Measurements from ENCODE around the gene LRRC30.
"Not testable (repeated sequence)": the region's sequence is repeated elsewhere in the genome, so short reads cannot be mapped to it uniquely, and the experiment has no call there.

LRRC30 gene

GRCh38 chr18:7230626-7231349 lies at the start of gene LRRC30:
TSS of gene LRRC30 (plus strand) at chr18:7231089. CDS start at chr18:7231139, 50 bp downstream.
- no peak for DNase-seq

DNA sequence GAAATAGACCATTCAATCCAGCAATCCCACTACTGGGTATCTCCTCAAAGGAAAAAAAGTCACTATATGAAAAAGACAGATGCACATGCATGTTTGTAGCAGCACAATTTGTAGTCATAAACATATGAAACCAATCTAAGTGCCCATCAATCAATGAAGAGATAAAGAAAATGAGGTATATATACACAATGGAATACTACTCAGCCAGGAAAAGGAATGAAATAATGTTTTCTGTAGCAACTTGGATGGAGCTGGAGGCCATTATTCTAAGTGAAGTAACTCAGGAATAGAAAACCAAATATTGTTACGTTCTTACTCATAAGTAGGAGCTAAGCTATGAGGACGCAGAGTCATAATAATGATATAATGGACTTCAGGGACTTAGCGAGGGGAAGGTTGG lies 45.2 kb upstream of the LRRC30 start:
- no peak for DNase-seq

DNA sequence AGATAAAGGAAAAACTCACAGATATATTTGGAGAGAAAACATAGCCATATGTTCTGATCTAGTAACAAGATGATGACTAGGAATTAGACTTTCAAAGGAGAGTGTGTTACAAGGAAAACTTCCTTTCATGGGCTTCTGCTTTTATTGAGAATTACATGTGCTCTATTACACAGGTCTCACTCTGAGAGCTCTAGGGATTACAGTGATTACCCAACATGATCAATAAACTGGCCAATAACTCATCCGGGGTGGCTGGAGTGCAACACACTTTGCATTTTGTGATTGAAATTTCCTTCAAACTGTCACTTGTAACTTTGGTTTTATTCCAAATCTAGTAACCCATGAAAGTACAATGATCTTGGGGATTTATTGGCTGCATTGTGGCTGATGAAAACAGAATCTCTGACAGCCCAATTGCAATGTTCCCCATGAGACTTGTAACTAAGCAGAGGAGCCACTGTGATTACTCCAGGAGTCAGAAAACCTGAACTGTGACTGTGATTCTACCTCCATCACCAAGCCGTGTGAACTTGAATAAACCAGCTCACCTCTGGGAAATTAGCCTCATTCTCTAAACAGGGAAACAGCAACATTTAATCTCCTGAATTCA lies 40.2 kb upstream of the LRRC30 start:
- no peak for DNase-seq

DNA sequence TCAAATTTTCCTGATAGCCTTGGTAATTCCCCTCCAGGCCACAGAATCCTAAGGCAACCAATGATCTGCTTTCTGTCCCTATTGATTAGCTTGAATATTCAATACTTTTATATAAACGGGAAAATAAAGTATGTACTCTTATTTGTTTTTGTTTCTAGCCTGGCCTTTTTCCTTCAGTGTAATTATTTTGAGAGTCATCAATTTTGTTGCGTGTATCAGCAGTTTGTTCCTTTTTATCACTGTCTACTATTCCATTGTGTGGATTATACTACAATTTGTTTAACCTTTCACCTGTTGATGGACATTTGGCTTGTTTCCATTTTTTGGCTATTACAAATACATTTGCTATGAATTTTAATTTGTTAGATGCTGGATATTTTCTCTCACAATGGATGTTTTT lies 39.2 kb upstream of the LRRC30 start:
- DNase-seq: no peak

- no peak for DNase-seq
Measured at GRCh38 chr18:7195266-7195665, 35.6 kb upstream of the LRRC30 start.

DNA sequence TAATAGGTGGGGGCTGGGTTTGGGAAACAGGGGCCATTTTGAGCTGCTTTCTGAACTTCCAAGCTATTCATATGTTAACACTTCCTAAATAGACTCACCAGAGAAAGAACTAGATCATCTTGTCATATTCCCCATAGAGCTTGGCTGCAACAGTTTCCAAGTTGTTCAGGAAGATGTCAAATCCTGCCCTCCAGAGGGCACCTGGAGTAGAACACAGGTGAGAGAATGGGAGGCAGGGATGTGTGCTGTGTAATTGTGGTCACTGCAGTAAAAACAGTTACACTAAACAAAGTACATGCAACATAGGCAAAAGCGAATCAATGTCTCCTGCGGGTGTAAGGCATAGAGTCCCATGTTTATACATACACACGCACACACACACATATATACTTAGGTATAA lies 34.5 kb upstream of the LRRC30 start:
- DNase-seq: no peak

GRCh38 chr18:7197854-7198253 lies 33.0 kb upstream of the LRRC30 start:
- DNase-seq: no peak

DNA sequence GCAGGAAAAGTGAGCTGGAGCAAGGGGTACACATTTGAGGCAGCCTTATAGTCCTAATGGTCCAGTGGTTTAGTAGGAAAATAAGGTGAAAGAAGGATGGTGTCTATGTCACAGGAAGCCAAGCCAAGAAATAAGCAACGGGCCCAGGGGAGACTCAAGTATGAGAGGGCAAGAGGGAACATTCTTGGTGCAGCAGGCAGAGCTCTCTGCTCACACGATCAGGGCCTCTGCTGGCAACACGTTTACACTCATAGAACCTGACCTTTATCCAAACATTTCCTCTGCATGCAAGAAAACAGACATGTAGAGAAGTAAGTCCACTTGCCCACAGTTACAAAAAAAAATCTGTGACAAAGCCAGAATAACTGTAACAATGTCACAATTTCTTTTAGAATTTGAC lies 32.6 kb upstream of the LRRC30 start:
- DNase-seq: no peak

DNA sequence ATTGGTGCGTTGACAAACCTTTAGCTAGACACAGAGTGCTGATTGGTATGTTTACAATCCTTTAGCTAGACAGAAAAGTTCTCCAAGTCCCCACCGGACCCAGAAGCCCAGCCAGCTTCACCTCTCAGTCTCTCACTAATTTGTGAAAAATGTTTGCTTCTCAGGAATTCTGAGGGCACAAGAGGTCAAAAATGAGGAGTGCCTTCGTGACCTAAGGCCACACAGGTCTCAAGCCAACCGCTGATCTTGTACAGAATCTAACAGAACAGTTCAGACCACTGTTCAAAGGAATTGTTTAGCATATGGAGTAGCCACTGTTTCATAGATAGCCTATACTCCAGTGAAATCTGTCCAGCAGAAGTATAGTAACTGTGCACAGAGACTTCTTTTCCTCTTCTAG lies 29.8 kb upstream of the LRRC30 start:
- no peak for DNase-seq

DNA sequence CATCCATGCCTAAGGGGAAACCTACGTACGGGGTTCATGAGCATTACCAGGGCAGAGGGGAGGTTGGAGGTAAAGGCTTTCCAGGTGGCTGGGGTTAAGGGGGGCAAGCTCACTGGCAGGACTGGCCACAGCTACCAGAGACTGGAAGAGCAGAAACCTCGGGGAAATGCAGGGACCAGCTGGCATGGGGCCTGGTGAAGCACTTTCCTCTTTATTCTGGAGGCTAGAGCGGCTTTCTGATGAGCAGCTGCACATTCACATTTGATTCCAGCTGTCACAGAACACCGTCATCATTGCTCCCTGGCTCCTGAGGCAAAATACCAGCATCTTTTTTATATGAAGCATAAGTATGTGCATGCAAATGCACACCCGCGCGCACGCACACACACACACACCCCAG lies 28.7 kb upstream of the LRRC30 start:
- no peak for DNase-seq

- DNase-seq: not testable (repeated sequence)
Measured at GRCh38 chr18:7203601-7204000, 27.3 kb upstream of the LRRC30 start.

DNA sequence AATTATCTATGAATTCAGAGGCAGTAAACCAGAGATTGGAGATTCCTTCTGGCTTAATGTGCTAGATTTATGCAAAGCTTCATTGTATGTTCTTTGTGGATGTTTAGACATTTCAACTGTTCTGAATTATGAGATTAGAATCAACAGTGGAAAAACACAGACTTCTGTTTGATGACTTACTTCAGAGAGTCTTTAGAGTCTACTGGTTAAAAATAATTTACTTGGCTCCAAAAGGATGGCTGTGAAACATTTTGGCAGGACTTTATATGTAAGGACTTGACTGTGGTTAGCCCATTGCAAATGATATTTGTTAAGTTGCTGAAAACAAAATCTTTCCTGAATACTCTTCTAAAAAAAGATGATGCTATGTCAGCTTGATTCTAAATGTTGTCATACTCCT lies 25.5 kb upstream of the LRRC30 start:
- no peak for DNase-seq

DNA sequence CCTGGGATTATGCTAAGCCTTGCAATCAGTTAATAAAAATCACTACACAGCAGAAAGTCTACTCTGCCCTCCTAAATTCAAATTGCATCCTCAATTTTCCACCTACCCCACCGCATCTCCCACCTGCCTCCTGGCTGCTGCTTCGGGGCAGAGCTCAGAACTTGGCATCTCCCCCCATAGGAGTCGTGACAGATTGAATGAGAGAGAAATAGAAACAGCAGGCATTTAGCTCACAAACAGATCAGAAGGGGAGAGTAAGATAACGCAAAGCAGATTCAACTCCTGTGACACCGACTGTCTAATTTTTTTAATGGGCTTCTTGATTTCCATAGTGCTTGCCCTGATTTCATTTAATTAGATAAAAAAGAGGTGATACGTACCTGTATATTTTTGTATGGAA lies 24.7 kb upstream of the LRRC30 start:
- no peak for DNase-seq

GRCh38 chr18:7207366-7207915 lies 23.4 kb upstream of the LRRC30 start:
- DNase-seq: no peak

DNA sequence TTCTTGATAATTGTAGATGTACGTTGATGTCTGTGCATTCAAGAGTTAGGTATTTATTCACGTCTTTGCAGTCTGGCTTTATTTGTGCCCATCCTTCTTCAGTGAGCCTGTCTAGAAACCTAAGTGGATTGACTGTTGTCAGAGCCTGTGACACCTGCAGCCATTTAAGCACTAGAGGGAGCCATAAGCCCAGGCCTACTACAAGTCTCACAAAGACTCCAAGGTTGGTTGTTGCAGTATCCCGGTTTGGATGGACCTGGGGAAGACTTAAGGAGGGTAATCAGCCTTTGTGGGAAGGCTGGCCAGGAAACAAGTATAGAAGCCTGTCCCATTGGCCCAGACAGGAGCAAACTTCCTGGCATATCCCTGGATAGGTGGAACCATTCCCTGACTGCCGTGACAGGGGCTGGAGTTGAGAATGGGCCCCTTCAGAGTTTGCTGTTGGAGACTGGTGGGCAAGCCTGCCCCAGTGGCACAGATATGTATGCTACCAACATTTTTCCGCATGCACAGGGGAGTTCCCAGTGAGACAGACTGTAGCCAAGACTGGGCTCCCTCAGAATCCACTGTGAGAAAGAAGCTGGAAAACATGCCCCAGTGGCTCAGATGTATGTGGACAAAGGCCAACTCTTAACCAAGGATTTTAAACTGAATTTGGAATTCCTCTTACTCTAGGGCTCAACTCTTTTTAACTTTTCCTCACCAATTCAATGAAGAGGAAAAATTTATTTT lies 9.3 kb upstream of the LRRC30 start:
- peak in 1 of 2 experiments; percentile 46 for DNase-seq

DNA sequence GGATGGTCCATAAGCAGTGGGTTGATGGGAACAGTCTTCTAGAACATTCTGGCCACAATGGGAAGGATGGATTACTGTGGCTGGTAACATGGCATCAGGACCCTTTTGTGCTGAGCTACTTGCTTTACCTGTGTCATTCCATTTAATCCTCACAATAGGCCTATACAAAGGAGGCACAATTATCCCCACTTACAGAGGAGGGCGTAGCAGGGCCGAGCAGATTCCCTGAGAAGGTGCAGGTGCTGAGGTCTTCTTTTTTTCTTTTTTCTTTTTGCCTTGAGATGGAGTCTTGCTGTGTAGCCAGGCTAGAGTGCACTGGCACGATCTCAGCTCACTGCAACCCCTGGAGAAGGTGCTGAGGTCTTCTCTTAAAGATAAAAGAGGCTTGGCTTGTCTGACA lies 6.7 kb upstream of the LRRC30 start:
- no peak for DNase-seq

DNA sequence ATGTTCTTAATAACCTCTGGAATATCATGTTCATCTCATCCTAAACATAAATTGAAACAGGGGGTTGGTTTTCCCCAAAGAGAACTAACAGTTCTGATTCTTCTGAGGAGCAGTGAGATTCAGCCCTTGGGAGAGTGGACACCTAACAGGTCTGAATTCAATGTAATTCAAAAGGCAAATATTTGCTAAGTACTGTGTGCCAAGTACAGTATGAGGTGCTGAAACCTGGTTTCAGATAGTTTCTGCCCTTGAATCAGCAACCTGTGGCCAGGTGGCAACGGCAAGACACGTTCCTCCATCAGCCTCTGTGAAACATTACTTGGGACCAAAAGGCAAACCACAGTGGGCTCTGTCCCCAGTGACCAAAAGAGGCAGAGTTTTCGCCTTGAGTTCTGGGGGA lies 1.3 kb downstream of the LRRC30 start:
- no peak for DNase-seq

- DNase-seq: no peak
Measured at GRCh38 chr18:7233134-7233810, 2.4 kb downstream of the LRRC30 start.

GRCh38 chr18:7234091-7234490 lies 3.2 kb downstream of the LRRC30 start:
- no peak for DNase-seq

DNA sequence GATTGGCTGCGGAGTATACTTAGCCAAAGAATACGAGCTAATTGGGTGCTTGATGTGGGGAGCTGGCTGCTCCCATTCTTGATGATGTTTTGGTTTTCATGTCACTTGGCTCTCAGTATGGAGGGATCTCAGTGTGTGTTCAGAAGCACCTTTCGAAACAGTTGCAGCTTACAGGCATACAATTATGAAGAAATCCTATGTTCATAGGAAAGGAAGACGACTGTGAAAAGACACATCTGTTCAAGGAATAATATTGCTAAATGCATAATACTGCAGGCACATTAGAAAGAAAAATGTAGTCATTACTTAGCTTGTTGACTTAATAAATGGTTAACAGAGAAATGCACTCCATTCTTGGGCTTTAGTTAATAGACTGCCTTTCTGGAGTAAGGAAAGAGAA lies 4.1 kb downstream of the LRRC30 start:
- no peak for DNase-seq

DNA sequence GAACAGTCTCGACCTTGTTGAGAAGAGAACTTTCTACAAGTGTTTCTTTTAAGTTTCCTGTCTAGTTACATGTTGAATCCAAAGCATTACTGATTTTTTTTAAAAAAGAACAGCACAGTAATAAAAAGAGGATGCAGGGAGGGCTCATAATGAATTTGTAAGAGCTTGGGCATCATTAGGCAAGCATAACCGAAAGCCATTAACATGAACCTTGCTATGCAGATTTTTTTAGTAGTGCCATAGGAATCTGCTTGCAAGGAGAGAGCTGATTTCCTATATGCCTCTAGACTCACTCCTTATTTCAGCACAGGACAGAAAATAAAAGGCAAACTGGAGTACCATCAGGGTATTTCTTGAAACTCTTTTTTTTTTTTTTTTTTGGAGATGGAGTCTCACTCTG lies 5.2 kb downstream of the LRRC30 start:
- no peak for DNase-seq

DNA sequence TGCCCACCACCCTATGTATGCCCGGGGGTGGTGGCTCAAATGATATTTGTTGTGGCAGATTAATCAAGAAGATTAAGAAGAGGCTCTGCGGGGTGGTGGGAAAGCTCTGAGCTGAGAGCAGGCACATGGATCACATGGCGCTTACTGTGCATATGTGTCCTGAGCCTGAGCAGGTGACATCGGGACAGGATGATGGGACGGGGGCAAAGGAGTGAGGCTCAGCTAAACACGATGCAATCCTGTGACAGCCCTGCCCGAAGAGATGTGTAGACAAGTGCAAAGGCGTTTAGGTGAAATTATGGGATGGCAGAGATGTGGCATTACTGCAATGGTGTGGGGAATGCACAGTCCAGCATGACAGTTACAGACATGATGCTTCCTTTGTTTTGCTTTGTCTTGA lies 6.0 kb downstream of the LRRC30 start:
- DNase-seq: no peak

DNA sequence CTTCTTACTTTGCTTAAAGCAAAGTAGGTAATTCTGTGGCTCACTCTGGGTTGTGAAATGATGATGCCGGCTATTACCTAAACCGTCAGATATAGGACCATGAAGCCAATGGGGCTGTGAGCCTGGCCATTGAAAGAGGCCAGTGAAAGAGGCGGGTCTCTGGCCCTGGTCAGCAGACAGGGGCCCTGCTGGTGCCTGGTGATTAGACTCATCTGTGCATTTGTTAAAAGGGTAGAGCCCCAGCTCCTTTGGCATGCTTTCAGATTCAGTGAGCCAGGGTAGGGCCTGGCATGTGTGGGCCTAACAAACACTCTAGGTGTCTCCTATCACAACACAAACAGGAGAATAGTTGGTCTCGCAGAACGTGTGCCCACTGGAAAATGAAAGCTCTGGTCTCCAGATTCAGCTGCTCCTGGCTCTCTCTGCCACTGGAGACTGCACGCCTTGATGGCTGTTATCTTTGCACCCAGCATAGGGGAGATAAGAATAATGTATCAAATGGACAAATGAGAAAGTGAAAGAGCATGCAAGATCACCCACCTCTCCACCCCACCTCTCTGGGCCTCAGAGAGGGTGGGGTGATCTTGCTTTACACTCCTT lies 6.9 kb downstream of the LRRC30 start:
- DNase-seq: no peak
